CD4-positive, alpha-beta T cell (primary cell): Measurements from ENCODE around the gene WDR86. TPM values are rescaled to one million over a fixed set of nuclear protein-coding genes. Genes with fewer than 3 reads are reported as not detected.

ENCODE experiments used
- ATAC-seq: fragments of 200-7000 bp; cut with Tn5 transposase; one replicate; pipeline ENCODE4 v1.10.0; 2022; ENCODE audit warnings: mild to moderate bottlenecking; ENCODE audit not compliant: poor library complexity
- CTCF ChIA-PET: fragments of 350-600 bp; sonication (Branson Sonifier 250); formaldehyde crosslinking; loops from one replicate; lab custom pipeline; 2021; ENCODE audit warnings: antibody characterized with exemption, inconsistent platforms; lab: Charles Lee
- POLR2A ChIA-PET: fragments of 350-600 bp; sonication (Branson Sonifier 250); formaldehyde crosslinking; loops from one replicate; lab custom pipeline; 2021; ENCODE audit warnings: antibody characterized with exemption, inconsistent platforms; lab: Charles Lee
- DNase-seq, 14 experiments: peaks; one replicate each; pipeline ENCODE4 v3.0.0-alpha.2; 2013 to 2020; ENCODE audit warnings: mixed read lengths in 2 of 14
- H3K27ac ChIP-seq, 2 donors: one replicate each; pipeline versions ENCODE4 v1.5.1 to v1.7.0; 2013; ENCODE audit warnings: low read length in 2 of 2, low read depth in 1 of 2, mild to moderate bottlenecking in 1 of 2
- H3K27me3 ChIP-seq, 2 experiments: 1 replicate in 1 of 2; 2 replicates in 1 of 2; pipeline versions ENCODE4 v1.6.1 to v1.7.0; 2013; ENCODE audit warnings: low read length in 2 of 2, control low read depth in 1 of 2, mild to moderate bottlenecking in 1 of 2, moderate library complexity in 1 of 2; ENCODE audit not compliant: insufficient read depth in 2 of 2, control insufficient read depth in 1 of 2
- H3K36me3 ChIP-seq: one replicate; pipeline ENCODE4 v1.6.1; 2013; ENCODE audit warnings: low read length, control low read depth; ENCODE audit not compliant: insufficient read depth
- H3K4me1 ChIP-seq: one replicate; pipeline ENCODE4 v1.6.1; 2013; ENCODE audit warnings: low read length, control low read depth; ENCODE audit not compliant: insufficient read depth
- H3K4me3 ChIP-seq: one replicate; pipeline ENCODE4 v1.5.1; 2013; ENCODE audit warnings: mild to moderate bottlenecking, low read length, moderate library complexity
- H3K9me3 ChIP-seq, 2 experiments: 1 replicate in 1 of 2; 2 replicates in 1 of 2; pipeline versions ENCODE4 v1.6.1 to v1.7.0; 2013; ENCODE audit warnings: low read length in 2 of 2, mild to moderate bottlenecking in 2 of 2, control low read depth in 1 of 2, moderate library complexity in 1 of 2; ENCODE audit not compliant: control insufficient read depth in 1 of 2, insufficient read depth in 1 of 2
- H3K27ac Mint-ChIP-seq: one replicate; pipeline ENCODE4 v1.8.0; 2020; ENCODE audit warnings: mixed read lengths
- H3K27me3 Mint-ChIP-seq: one replicate; pipeline ENCODE4 v1.8.0; 2021; ENCODE audit warnings: mixed read lengths
- H3K36me3 Mint-ChIP-seq: one replicate; pipeline ENCODE4 v1.8.0; 2021; ENCODE audit warnings: low read depth, mixed read lengths
- H3K4me1 Mint-ChIP-seq: one replicate; pipeline ENCODE4 v1.8.0; 2021; ENCODE audit warnings: low read depth, mixed read lengths
- H3K4me3 Mint-ChIP-seq: one replicate; pipeline ENCODE4 v1.8.0; 2020; ENCODE audit warnings: mild to moderate bottlenecking, mixed read lengths
- H3K9me3 Mint-ChIP-seq: one replicate; pipeline ENCODE4 v1.8.0; 2020; ENCODE audit warnings: mixed read lengths
- intact Hi-C, 2 experiments: fragments of 100-400 bp; cut with DNase I in 1 of 2; cut with micrococcal nuclease in 1 of 2; formaldehyde crosslinking; loops; one replicate each; pipeline versions ENCODE4 v1.15.1 to v1.9.0; 2023 to 2025; cut with DNase I, micrococcal nuclease
- total RNA-seq, 174 experiments: library from RNA in 2 of 174; stranded (reverse) in 2 of 174; gene quantifications; one replicate each; pipeline ENCODE4 v1.2.3 and lab custom pipeline; 2021 to 2026
- TF ChIP-seq, protein P1 (sequence below): fragments of 200-600 bp; IDR thresholded peaks from one replicate; pipeline ENCODE4 v1.8.0; 2022; ENCODE audit warnings: antibody characterized with exemption, mild to moderate bottlenecking

The WDR86 gene
- total RNA-seq, 2 experiments from 2014 or later, result 5.6 to 6.2 TPM

DNA sequence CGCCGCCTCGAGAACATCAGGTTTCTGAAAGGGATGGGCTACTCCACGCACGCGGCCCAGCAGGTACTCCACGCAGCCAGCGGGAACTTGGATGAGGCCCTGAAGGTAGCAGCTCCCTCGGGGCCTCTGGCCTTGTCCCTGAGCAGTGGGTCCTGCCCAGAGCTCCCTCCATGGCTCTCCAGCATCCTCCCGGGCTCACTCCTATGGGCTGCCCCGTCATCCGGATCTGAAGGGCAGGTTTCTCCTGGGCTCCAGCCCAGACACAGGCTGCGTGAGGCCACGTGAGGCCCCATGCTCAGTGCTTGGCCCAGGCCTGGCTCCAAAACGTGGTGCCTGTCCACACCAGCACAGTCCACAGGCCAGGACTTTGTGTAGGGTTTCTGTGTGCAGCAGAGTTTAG lies 35.7 kb downstream of the WDR86 start:
- ChIA-PET CTCF (no interaction called here), POLR2A (no interaction called here)
- ATAC-seq (no peak), DNase-seq (no peak)
- no peaks in the 10 kb centered on the region for H3K27me3 Mint-ChIP-seq
- H3K9me3 Mint-ChIP-seq, result no peaks in the 10 kb centered on the region
- H3K27ac Mint-ChIP-seq, result no peak overlapping the region
- no peak overlapping the region for H3K27ac ChIP-seq
- no peaks in the 10 kb centered on the region for H3K4me1 ChIP-seq
- no peaks in the 10 kb centered on the region for H3K4me1 Mint-ChIP-seq
- H3K4me3 Mint-ChIP-seq, result no peak overlapping the region
- H3K27me3 ChIP-seq, result no peaks in the 10 kb centered on the region
- TF ChIP-seq, protein P1, sequence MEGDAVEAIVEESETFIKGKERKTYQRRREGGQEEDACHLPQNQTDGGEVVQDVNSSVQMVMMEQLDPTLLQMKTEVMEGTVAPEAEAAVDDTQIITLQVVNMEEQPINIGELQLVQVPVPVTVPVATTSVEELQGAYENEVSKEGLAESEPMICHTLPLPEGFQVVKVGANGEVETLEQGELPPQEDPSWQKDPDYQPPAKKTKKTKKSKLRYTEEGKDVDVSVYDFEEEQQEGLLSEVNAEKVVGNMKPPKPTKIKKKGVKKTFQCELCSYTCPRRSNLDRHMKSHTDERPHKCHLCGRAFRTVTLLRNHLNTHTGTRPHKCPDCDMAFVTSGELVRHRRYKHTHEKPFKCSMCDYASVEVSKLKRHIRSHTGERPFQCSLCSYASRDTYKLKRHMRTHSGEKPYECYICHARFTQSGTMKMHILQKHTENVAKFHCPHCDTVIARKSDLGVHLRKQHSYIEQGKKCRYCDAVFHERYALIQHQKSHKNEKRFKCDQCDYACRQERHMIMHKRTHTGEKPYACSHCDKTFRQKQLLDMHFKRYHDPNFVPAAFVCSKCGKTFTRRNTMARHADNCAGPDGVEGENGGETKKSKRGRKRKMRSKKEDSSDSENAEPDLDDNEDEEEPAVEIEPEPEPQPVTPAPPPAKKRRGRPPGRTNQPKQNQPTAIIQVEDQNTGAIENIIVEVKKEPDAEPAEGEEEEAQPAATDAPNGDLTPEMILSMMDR, result no peak
- H3K36me3 Mint-ChIP-seq, result peaks cover 72% of the 10 kb centered on the region
- H3K4me3 ChIP-seq, result no peak overlapping the region
- peaks cover 81% of the 10 kb centered on the region for H3K36me3 ChIP-seq
- H3K9me3 ChIP-seq, result no peaks in the 10 kb centered on the region
- intact Hi-C loops, result loop anchor here in 1 of 2 experiments (2.0 kb wide), 1 partner anchor 59 kb away; no protein-coding TSS in a partner anchor

DNA sequence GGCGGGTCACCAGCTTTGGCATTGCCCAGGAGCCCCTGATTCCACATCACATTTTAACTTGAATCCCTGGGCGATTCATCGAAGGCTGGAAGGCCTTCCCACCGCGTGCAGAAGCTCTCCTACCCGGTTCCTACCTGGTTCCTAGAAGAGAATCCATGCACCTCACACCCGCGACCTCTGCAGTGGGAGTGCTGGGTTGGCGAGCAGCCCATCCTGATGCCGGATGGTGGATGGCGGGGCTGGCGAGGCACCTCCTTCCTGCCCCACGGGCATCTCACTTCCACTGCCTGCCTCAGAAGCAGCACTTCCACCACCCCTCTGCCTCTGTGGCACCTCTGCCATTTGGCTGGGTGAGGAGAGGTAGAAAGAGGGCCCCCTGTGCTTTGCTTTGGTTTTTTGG lies 36.2 kb downstream of the WDR86 start:
- intact Hi-C loops, result no loop called here
- TF ChIP-seq, protein P1, result no peak

DNA sequence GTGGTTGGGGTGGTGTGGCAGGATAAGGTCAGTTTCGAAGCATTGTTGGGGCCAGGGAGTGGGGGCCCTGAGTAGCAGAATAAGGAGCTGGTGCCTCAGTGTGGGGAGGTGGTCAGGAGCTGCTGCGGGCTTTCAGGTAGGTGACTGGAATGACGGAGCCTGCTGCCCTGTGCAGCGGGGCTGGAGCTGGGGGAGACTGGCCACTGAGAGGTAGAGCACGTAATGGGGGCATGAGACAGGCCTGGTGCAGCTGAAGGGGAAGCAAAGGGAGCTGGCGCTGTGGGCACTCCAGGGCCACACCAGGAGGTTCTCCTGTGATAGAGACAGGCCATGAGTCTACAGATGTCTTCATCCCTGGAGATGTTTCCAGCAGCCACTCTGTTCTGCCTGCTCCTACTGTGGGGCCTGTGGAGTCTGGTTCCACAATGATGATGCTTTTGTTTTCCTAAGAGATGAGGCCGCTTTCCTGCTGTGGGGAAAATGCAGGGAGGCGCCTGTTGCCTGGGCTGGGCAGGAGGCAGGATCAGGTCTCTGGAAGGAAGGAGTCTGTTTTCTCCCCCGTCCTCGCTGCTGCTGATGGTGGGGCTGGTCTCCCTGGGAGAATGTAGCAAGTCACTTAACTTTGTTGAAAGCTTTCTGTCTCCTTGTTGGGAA lies 37.1 kb downstream of the WDR86 start:
- CTCF ChIA-PET, result interaction anchor here (1.0 to 1.4 kb wide), 3 partner anchors 23 to 76 kb away, joined by 3 to 6 read pairs (median 4); no protein-coding TSS in a partner anchor
- TF ChIP-seq, protein P1, result no peak
- Histone ChIP-seq H3K9me3 (no peaks in the 10 kb centered on the region), H3K27ac (no peak overlapping the region), H3K4me1 (peaks cover 6% of the 10 kb centered on the region), H3K36me3 (peaks cover 74% of the 10 kb centered on the region), H3K4me3 (no peak overlapping the region), H3K27me3 (no peaks in the 10 kb centered on the region)
- Mint-ChIP-seq H3K36me3 (peaks cover 74% of the 10 kb centered on the region), H3K27me3 (no peaks in the 10 kb centered on the region), H3K27ac (peak overlapping the region; percentile 49), H3K4me1 (peaks cover 6% of the 10 kb centered on the region), H3K9me3 (no peaks in the 10 kb centered on the region), H3K4me3 (no peak overlapping the region)
- POLR2A ChIA-PET, result no interaction called here
- intact Hi-C loops, result no loop called here
- ATAC-seq (no peak), DNase-seq (no peak)

More for the DNA sequence above, 36.2 kb downstream of the WDR86 start:
- Mint-ChIP-seq H3K9me3 (no peaks in the 10 kb centered on the region), H3K4me1 (no peaks in the 10 kb centered on the region), H3K36me3 (peaks cover 75% of the 10 kb centered on the region), H3K27ac (no peak overlapping the region), H3K27me3 (no peaks in the 10 kb centered on the region), H3K4me3 (no peak overlapping the region)
- Histone ChIP-seq H3K4me1 (no peaks in the 10 kb centered on the region), H3K27ac (no peak overlapping the region), H3K9me3 (no peaks in the 10 kb centered on the region), H3K27me3 (no peaks in the 10 kb centered on the region), H3K36me3 (peaks cover 81% of the 10 kb centered on the region), H3K4me3 (no peak overlapping the region)
- ChIA-PET POLR2A (no interaction called here), CTCF (no interaction called here)
- no peak for ATAC-seq
- DNase-seq, result no peak
